HL-60/S4 treated with phorbol 12-myristate 13-acetate at 8.2 ng/mL for 4 days and 3 days (cell line): ENCODE data around the gene ATG9A.

Experiments
- in situ Hi-C: fragments of 300-500 bp; cut with MboI; formaldehyde crosslinking; loops from 2 replicates; pipeline ENCODE4 v1.15.0; 2022; ENCODE audit warnings: low sequenced_read_pairs

The ATG9A gene

DNA sequence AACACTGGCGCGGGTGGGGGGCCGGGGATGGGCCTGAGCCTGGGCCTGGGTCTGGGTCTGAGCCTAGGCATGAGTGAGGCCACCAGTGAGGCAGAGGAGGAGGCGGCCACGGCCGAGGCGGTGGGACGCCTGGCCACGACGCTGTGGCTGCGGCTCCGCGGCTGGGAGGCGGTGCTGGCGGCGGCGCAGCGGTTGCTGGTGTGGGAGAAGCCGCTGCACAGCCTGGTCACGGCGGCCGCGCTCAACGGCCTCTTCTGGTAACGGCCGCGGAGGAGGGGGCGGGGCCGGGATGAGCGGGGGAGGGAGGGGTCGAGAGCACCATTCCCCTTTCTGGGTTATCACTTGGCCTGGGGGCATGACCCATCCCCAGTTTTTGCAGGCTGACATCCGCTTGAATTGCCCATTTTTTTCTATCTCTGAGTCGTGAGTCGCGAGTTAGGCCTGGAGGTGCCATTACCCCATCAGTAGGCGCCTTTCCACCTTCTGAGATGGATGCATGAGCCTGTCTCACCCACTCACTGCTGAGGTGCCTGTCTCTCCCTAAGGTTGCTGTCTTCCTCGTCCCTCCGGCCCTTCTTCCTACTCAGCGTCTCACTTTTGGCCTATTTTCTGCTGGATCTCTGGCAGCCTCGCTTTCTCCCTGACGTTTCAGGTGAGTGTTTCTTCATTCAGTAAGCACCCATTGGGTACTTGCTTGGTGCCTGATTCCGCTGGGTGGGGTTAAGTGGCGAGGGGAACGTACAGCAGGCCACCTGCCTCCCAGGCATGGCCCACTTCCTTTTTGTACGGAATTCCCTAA is 50.9 kb downstream of the ATG9A start:
- in situ Hi-C loops: no loop called here

- in situ Hi-C loops: no loop called here
Observed at GRCh38 chr2:219177552-219178376, 51.7 kb downstream of the ATG9A start, which contains the start of gene RETREG2. RETREG2 (plus strand) TSS chr2:219178275; CDS start chr2:219178353, 78 bp downstream.

DNA sequence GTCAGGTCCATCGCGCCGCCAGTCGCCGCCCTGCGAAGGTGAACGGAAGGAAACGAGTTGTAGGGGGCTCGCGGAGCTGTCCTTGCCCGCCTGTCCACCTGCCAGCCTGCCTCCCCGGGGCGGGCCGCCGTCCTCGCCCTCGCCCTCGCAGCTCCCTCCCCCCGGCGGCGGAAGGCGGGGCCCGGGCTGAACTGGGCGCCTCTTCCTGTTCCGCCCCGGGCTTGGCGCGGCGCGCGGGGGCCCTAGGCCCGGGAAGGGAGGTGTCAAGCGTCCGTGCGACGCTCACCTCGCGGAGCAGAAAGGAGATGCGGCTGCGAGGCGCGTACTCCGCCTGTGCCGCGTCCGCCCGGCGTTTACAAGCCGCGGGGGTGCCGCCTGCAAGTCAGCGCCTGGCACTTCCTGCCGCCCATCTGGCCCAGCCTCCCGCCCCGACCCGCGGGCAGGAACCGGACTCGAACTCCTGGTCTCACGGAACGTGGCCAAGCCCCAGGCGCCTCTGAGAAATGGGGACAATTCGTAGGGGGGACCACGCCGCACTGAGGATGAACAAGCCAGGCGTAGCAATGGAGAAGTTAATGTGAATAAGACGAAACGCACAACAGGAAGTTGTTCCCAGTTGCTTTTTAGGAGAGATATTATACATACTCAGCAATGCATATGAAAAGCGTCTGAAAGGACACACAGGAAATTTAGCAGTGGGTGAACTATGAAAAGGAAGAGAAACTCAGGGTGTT is 52.5 kb downstream of the ATG9A start, which contains the start of gene CNPPD1:
CNPPD1 (minus strand) TSS at position 108 of the 734 bp plus-strand sequence; CDS start at position 11, 97 bp downstream.
- in situ Hi-C loops: no loop called here

GRCh38 chr2:219175928-219176817 is 53.3 kb downstream of the ATG9A start:
- in situ Hi-C loops: no loop called here

DNA sequence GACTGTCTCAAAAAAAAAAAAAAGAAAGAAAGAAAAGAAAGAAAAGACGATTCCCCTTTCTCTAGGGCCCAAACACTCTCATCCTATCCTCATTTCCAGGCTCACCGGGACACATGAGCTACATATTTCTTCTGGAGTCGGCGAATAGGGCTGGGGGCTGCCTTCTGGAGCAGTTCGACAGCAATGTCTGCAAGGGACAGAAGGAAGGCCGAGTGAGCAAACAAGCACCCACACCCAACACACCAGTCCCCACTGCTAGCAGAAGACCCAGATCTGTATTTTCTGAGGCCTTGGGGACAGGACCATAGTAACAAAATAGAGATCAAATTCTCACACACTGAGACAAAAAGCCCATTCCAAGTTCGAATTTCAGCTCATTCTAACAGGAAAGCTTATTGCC is 54.0 kb downstream of the ATG9A start:
- in situ Hi-C loops: no loop called here

DNA sequence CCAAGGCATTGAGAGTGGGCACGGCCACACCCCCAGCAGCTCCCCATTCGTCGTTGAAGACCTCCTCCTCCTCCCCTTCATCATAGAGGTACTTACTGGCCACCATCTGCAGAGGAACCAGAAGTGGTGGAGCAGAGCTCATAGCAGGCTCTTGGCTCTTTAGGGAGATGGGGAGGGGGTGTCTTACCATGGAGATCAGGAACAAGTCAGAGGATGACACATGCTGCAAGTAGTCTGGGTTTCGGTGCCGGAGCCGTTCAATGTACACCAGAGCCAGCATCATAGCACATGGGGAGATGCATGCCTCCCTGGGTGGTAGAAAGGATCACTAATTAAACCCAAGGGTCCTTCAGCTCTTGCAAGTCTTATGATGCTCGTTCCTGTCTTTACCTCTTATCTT is 54.6 kb downstream of the ATG9A start:
- in situ Hi-C loops: no loop called here

DNA sequence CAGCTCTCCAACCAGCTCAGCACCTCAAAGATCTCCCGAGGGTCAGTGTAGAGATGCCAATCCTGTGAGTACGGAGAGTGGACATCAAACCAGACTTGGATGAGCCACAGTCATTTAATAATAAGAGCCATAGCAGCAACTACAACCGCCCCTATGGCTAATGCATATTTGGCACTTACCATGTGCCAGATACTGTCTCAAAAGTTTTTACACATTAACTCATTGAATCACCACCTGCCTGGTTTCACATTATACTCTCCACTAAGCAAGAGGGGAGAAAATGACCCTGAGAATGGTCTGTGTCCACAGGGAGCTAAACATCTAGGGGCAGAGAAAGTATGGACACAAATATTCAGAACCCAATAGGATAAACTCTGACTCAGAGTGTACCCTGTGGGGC is 55.3 kb downstream of the ATG9A start:
- in situ Hi-C loops: no loop called here

- in situ Hi-C loops: no loop called here
Observed at GRCh38 chr2:219173176-219173575, 56.3 kb downstream of the ATG9A start.

GRCh38 chr2:219172231-219173154 is 56.9 kb downstream of the ATG9A start:
- in situ Hi-C loops: no loop called here

- in situ Hi-C loops: no loop called here
Observed at GRCh38 chr2:219171231-219171651, 58.2 kb downstream of the ATG9A start.

GRCh38 chr2:219169930-219170654 is 59.3 kb downstream of the ATG9A start, which contains the start of gene SLC23A3:
SLC23A3 (minus strand) TSS chr2:219170029; CDS start chr2:219169984, 45 bp downstream.
- in situ Hi-C loops: no loop called here
